ENCODE measurements around the gene RNF31.
A peak's percentile ranks its signal among the peaks of the same experiment; 100 is the strongest.
"Not testable (repeated sequence)": the region's sequence is repeated elsewhere in the genome, so short reads cannot be mapped to it uniquely, and the experiment has no call there.

Gene RNF31

GRCh38 chr14:24146978-24147760 lies at the start of gene RNF31:
TSS of gene RNF31 (plus strand) at chr14:24147498. CDS start at chr14:24147699, 201 bp downstream.
- peak; percentile 98 for DNase-seq

- no peak for DNase-seq
Measured at GRCh38 chr14:24098229-24098926, 48.9 kb upstream of the RNF31 start.

- no peak for DNase-seq
Measured at GRCh38 chr14:24098927-24099813, 48.1 kb upstream of the RNF31 start.

GRCh38 chr14:24100197-24100981 lies 46.9 kb upstream of the RNF31 start:
- no peak for DNase-seq

GRCh38 chr14:24100982-24101494 lies 46.3 kb upstream of the RNF31 start:
- DNase-seq = no peak

- no peak for DNase-seq
Measured at GRCh38 chr14:24102357-24103048, 44.8 kb upstream of the RNF31 start.

GRCh38 chr14:24103451-24103850 lies 43.8 kb upstream of the RNF31 start:
- DNase-seq = no peak

GRCh38 chr14:24105609-24106239 lies 41.6 kb upstream of the RNF31 start:
- not testable (repeated sequence) for DNase-seq

GRCh38 chr14:24106672-24107271 lies 40.5 kb upstream of the RNF31 start:
- DNase-seq = no peak

GRCh38 chr14:24108336-24108874 lies 38.9 kb upstream of the RNF31 start:
- no peak for DNase-seq

- DNase-seq = no peak
Measured at GRCh38 chr14:24110060-24110459, 37.2 kb upstream of the RNF31 start.

- no peak for DNase-seq
Measured at GRCh38 chr14:24110523-24110922, 36.8 kb upstream of the RNF31 start.

- no peak for DNase-seq
Measured at GRCh38 chr14:24113379-24113800, 33.9 kb upstream of the RNF31 start.

- DNase-seq = peak; percentile 79 to 80
Measured at GRCh38 chr14:24113801-24114531, 33.3 kb upstream of the RNF31 start.

- DNase-seq = peak; percentile 97 to 98
Measured at GRCh38 chr14:24114532-24115421, 32.5 kb upstream of the RNF31 start, which contains the start of the genes DCAF11 and NRL. TSS of gene DCAF11 (plus strand) at chr14:24114777. CDS start at chr14:24115595, 818 bp downstream. TSS of gene NRL (minus strand) at chr14:24114949. CDS start at chr14:24082848, 32,101 bp downstream.

- no peak for DNase-seq
Measured at GRCh38 chr14:24115422-24116127, 31.7 kb upstream of the RNF31 start.

GRCh38 chr14:24116128-24116814 lies 31.0 kb upstream of the RNF31 start:
- no peak for DNase-seq

Data from stimulated activated CD4-positive, alpha-beta T cell treated with anti-CD3 and anti-CD28 coated beads, Interleukin-2, amount 100 ng/mL, for 24 hours (primary cell).